ENCODE results near the gene SP110. TPM values are rescaled to one million over a fixed set of nuclear protein-coding genes. Genes with fewer than 3 reads are reported as not detected.

The SP110 gene
- total and polyA plus RNA-seq, 2 of the 8 experiments (the other 6 are each of a cell fraction or from before 2014, with no cell fraction given) = 3.1 to 7.1 TPM

- no peaks in the 10 kb centered on the region for H3K79me1 ChIP-seq (ENCODE audit: low read depth, low read length)
- no peak overlapping the region for H4K5ac ChIP-seq (ENCODE audit: insufficient read length, low read depth, low read length)
- no peak overlapping the region for H3K27ac ChIP-seq (ENCODE audit: low read depth, low read length)
- no peaks in the 10 kb centered on the region for H3K79me2 ChIP-seq (ENCODE audit: control insufficient read depth in 1 of 2, insufficient read depth in 2 of 2, low read length in 2 of 2)
- no peak overlapping the region for H4K91ac ChIP-seq (replicated peaks; ENCODE audit: insufficient read length, low read length)
- H3K4me3 ChIP-seq (ENCODE audit: extremely low read depth in 1 of 4, insufficient read depth in 2 of 4, low read depth in 3 of 4, low read length in 4 of 4) = no peak overlapping the region
- H2AFZ ChIP-seq (ENCODE audit: low read length) = no peak overlapping the region
- ChIA-PET POLR2A (ENCODE audit: partially characterized antibody) (no interaction called here), CTCF (ENCODE audit: partially characterized antibody) (interaction anchor here (0.6 kb wide), 1 partner anchor 536 kb away, joined by 5 read pairs; no protein-coding TSS in a partner anchor)
- H2AK5ac ChIP-seq (ENCODE audit: low read depth, low read length) = no peak overlapping the region
- no peak overlapping the region for H3K9ac ChIP-seq (replicated peaks in 1 of 4; ENCODE audit: extremely low read depth in 1 of 4, low read depth in 3 of 4, low read length in 3 of 4)
- H3K14ac ChIP-seq (ENCODE audit: insufficient read length) = no peak overlapping the region
- no peak overlapping the region for H3K23ac ChIP-seq (ENCODE audit: insufficient read length)
- no peak overlapping the region for H3K18ac ChIP-seq (ENCODE audit: extremely low read depth, low read length)
- no peak overlapping the region for H2BK120ac ChIP-seq (replicated peaks; ENCODE audit: low read depth, low read length)
- H3K4me1 ChIP-seq (replicated peaks in 1 of 4; ENCODE audit: control insufficient read depth in 3 of 4, insufficient read depth in 4 of 4, low read length in 3 of 4) = peaks cover 0 to 3% (median under 1%) of the 10 kb centered on the region in 4 experiments; a peak in 2 of 7 replicates
- no peak overlapping the region for H2BK15ac ChIP-seq (ENCODE audit: low read length)
- H2BK12ac ChIP-seq (ENCODE audit: low read depth, low read length) = no peak overlapping the region
- no peak overlapping the region for H3K4ac ChIP-seq (replicated peaks; ENCODE audit: insufficient read length, low read depth, low read length)
- no peaks in the 10 kb centered on the region for H3K23me2 ChIP-seq (ENCODE audit: low read depth, low read length)
- no peak overlapping the region for H3K4me2 ChIP-seq (ENCODE audit: insufficient read depth in 1 of 2, low read depth in 2 of 2, low read length in 2 of 2)
- no peaks in the 10 kb centered on the region for H3K27me3 ChIP-seq (replicated peaks in 1 of 4; ENCODE audit: control insufficient read depth in 3 of 4, extremely low read depth in 1 of 4, insufficient read depth in 3 of 4, low read length in 3 of 4)
- no peak overlapping the region for H4K8ac ChIP-seq (ENCODE audit: extremely low read depth, insufficient read depth, low read length)
- no peak for FAIRE-seq
- H2BK20ac ChIP-seq (ENCODE audit: low read length) = no peak overlapping the region
- no peaks in the 10 kb centered on the region for H3K9me3 ChIP-seq (ENCODE audit: insufficient read depth in 2 of 2, low read depth in 1 of 2, low read length in 1 of 2)
- H4K20me1 ChIP-seq (replicated peaks in 1 of 2; ENCODE audit: control insufficient read depth in 1 of 2, insufficient read depth in 2 of 2, low read length in 2 of 2) = no peaks in the 10 kb centered on the region
- WGBS, 2 experiments (ENCODE audit: extremely low coverage in 1 of 2, insufficient coverage in 1 of 2, insufficient read length in 1 of 2, insufficient replicate concordance in 2 of 2, low coverage in 1 of 2, low lambda C conversion rate in 2 of 2, missing lambda C conversion rate in 1 of 2) = 97% methylated on average over 4 of the region's 4 CpGs; no CpG with 5 or more reads in 1 of the 2 experiments
- H3K36me3 ChIP-seq (ENCODE audit: control insufficient read depth in 2 of 4, insufficient read depth in 4 of 4, low read length in 3 of 4) = no peaks in the 10 kb centered on the region
- no peak for DNase-seq (ENCODE audit: low read depth in 1 of 2, low spot score in 2 of 2)
- no peak overlapping the region for H2BK5ac ChIP-seq (ENCODE audit: low read depth, low read length)
- no peak for TF ChIP-seq CBX5 (IDR thresholded peaks at IDR 0.05; ENCODE audit: low read depth, low read length)
- TF ChIP-seq SP2 (IDR thresholded peaks at IDR 0.05; ENCODE audit: low read length) = no peak
- no peak for TF ChIP-seq SUZ12 (IDR thresholded peaks at IDR 0.05; ENCODE audit: low read length)
- no peak for TF ChIP-seq EP300 (IDR thresholded peaks at IDR 0.05; ENCODE audit: borderline replicate concordance in 1 of 2, low read depth in 2 of 2, low read length in 2 of 2)
- no peak overlapping the region for H3K56ac ChIP-seq (replicated peaks; ENCODE audit: insufficient read length, low read depth, low read length)
Measured at GRCh38 chr2:230266638-230267037, 46.9 kb upstream of the SP110 start.
